ENCODE measurements around the gene LMAN2.

GRCh38 chr5:177338251-177339106 lies 13.0 kb downstream of the LMAN2 start:
- TF ChIP-seq POLR2A (IDR thresholded peaks at IDR 0.05; ENCODE audit: low read length) (no peak), REST (IDR thresholded peaks at IDR 0.05) (no peak), MAFK (IDR thresholded peaks at IDR 0.05; ENCODE audit: partially characterized antibody) (no peak), RCOR1 (IDR thresholded peaks at IDR 0.05; ENCODE audit: low read depth, low read length) (no peak)
